Progenitor cell of endocrine pancreas (in vitro differentiated cells): ENCODE results near the gene SVOP. TPM values are rescaled to one million over a fixed set of nuclear protein-coding genes. Genes with fewer than 3 reads are reported as not detected.

Source experiments
- DNase-seq: peaks from one replicate; pipeline ENCODE4 v3.0.0; 2021; ENCODE audit warnings: low spot score; ENCODE audit not compliant: unreplicated experiment
- H3K27ac Mint-ChIP-seq: 2 replicates; pipeline ENCODE4 v1.8.0; 2021; ENCODE audit warnings: mild to moderate bottlenecking, moderate library complexity, mixed read lengths
- H3K27me3 Mint-ChIP-seq: 2 replicates; pipeline ENCODE4 v1.8.0; 2021; ENCODE audit warnings: mixed read lengths
- H3K36me3 Mint-ChIP-seq: 2 replicates; pipeline ENCODE4 v1.8.0; 2022; ENCODE audit warnings: mixed read lengths; ENCODE audit not compliant: insufficient read depth
- H3K4me1 Mint-ChIP-seq: 2 replicates; pipeline ENCODE4 v1.8.0; 2021; ENCODE audit warnings: low read depth, mixed read lengths
- H3K4me3 Mint-ChIP-seq: 2 replicates; pipeline ENCODE4 v1.8.0; 2021; ENCODE audit warnings: low read depth, mild to moderate bottlenecking, moderate library complexity, mixed read lengths
- H3K9me3 Mint-ChIP-seq: 2 replicates; pipeline ENCODE4 v1.8.0; 2021; ENCODE audit warnings: low read depth, mixed read lengths
- CTCF ChIP-seq: fragments of 200-600 bp; sonication (generic); IDR thresholded peaks from one replicate; pipeline ENCODE4 v1.5.0; 2021; ENCODE audit warnings: antibody characterized with exemption, mild to moderate bottlenecking; ENCODE audit not compliant: unreplicated experiment
- total RNA-seq: library from RNA; stranded (reverse); gene quantifications from 2 replicates; pipeline ENCODE4 v1.2.1, GENCODE V29; 2021

Gene SVOP
- total RNA-seq, 1 donor from 2014 or later = 1.7 TPM

GRCh38 chr12:109020146-109020795 is 597 bp downstream of the SVOP start:
- no peak for DNase-seq
- Mint-ChIP-seq H3K9me3 (no peaks in the 10 kb centered on the region), H3K4me1 (no peaks in the 10 kb centered on the region), H3K36me3 (no peaks in the 10 kb centered on the region), H3K4me3 (peak overlapping the region; percentile 12), H3K27me3 (peaks cover 22% of the 10 kb centered on the region), H3K27ac (no peak overlapping the region)
- no peak for TF ChIP-seq CTCF

DNA sequence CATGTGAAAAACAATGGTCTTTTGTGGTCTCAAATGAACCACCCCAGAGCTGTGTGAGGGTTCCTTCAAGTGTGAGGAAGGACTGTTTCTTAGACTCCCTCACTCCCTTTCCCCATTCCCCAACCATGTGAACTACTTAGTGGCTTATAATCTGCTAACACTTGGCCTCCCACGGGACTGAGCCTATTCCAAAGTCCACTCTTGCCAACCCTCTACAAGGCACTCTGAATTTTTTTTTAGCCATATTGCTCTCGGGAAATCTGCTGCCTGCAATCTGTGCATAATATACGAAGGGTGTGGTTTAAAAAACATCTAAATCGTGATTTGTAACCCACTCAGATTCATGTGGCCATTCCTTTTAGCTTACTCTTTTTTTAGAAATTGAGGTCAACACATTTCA is 2.6 kb downstream of the SVOP start:
- H3K27ac Mint-ChIP-seq = no peak overlapping the region

GRCh38 chr12:109016978-109017377 is 3.9 kb downstream of the SVOP start:
- Mint-ChIP-seq H3K27me3 (peaks cover 18% of the 10 kb centered on the region), H3K4me1 (no peaks in the 10 kb centered on the region), H3K27ac (no peak overlapping the region), H3K4me3 (no peak overlapping the region), H3K9me3 (no peaks in the 10 kb centered on the region), H3K36me3 (no peaks in the 10 kb centered on the region)
- DNase-seq = no peak
- no peak for TF ChIP-seq CTCF

More for the DNA sequence above, 2.6 kb downstream of the SVOP start:
- Mint-ChIP-seq H3K36me3 (no peaks in the 10 kb centered on the region), H3K9me3 (no peaks in the 10 kb centered on the region), H3K4me3 (no peak overlapping the region), H3K4me1 (no peaks in the 10 kb centered on the region), H3K27me3 (peaks cover 26% of the 10 kb centered on the region)
- no peak for TF ChIP-seq CTCF
- DNase-seq = no peak

- Mint-ChIP-seq H3K27ac (no peak overlapping the region), H3K36me3 (no peaks in the 10 kb centered on the region), H3K4me1 (no peaks in the 10 kb centered on the region), H3K4me3 (no peak overlapping the region), H3K9me3 (no peaks in the 10 kb centered on the region), H3K27me3 (peaks cover 21% of the 10 kb centered on the region)
- no peak for TF ChIP-seq CTCF
- DNase-seq = no peak
Observed at GRCh38 chr12:109016016-109016415, 4.9 kb downstream of the SVOP start.

DNA sequence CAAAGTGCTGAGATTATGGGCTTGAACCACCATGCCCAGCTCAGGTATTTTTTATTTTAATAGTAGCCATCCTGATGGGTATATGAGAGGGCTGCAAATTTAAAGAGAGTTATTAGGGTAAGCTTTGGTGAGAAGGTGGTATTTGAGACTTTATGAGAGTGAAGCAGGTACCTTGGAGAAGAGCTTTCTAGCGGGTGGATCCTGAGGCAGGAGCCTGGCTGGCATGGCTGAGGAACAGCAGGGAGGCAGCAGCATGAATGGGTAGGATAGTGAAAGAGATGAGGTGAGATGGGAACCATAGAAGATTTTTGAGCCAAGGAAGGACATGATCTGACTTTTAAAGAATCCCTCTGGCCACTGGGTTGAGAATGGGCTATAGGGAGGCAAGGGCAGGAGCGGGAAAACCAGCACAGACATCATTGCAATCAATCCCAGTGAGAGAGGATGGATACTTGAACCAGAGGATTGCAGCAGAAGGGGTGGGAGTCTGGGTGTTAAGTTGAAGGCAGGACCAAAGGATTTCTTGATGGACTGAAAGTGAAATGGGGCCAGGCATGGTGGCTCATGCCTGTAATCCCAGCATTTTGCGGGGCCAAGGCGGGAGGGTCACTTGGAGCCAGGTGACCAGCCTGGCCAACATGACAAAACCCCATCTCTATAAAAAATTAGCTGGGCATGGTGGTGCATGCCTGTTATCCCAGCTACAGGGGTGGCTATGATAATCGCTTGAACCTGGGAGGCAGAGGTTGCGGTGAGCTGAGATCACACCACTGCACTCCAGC is 5.7 kb downstream of the SVOP start:
- no peaks in the 10 kb centered on the region for H3K36me3 Mint-ChIP-seq
- no peak overlapping the region for H3K4me3 Mint-ChIP-seq
- DNase-seq = no peak
- H3K27me3 Mint-ChIP-seq = peaks cover 21% of the 10 kb centered on the region
- no peaks in the 10 kb centered on the region for H3K9me3 Mint-ChIP-seq
- no peak overlapping the region for H3K27ac Mint-ChIP-seq
- TF ChIP-seq CTCF = no peak
- H3K4me1 Mint-ChIP-seq = no peaks in the 10 kb centered on the region
